ENCODE measurements around the gene TRAF5.

DNA sequence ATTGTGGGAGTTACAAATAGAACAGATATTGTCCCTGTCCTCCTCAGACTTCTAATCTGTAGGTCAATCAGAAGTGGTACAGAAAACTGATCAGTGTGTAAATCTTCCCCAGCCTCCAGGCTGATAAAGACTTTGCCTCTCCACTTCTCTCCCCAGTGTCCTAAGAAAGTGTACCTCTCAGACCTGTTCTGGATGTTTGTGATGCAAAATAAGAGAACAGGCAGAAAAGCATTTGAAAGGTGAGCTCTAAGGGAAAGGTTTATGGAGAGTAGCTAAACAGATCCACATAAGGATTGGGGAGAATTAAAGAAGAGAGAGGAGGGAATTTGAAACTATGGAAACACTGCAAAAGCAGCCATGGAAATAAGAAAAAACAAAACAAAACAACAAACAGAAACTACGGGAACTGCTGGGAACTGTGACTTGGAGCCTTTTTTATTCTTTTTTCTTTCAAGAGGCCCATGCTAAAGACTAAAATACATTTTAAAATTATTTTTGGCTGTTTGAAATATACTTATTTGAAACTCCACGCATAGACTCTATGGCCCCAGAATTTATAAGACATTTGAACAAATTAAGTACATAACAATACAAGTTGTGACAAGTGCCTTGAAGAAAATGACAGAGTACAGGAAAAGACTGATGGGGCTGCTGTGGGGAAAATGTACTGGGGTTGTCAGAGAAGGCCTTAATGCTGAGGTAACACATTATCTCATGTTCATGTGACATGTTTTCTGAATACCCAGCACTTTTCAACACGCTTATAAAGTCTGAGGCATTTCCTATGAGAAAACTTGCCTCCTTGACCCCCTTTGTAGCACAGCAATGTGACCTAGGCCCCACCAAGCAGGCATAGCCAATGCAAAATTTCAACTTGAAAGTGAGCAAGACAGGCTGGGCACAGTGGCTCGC lies 51.2 kb downstream of the TRAF5 start:
- TF ChIP-seq CTCF (IDR thresholded peaks at IDR 0.05): no peak
- no peak for TF ChIP-seq ZFX (IDR thresholded peaks at IDR 0.05; ENCODE audit: borderline replicate concordance)
